Lung (tissue), 12 donors: Measurements from ENCODE around the gene MRPL52. TPM values are rescaled to one million over a fixed set of nuclear protein-coding genes. Genes with fewer than 3 reads are reported as not detected.
"Not testable (repeated sequence)": the region's sequence is repeated elsewhere in the genome, so short reads cannot be mapped to it uniquely, and the experiment has no call there.

ENCODE experiments used
- ATAC-seq: fragments of 200-7000 bp; cut with Tn5 transposase; one replicate; pipeline ENCODE4 v1.9.1; 2020; ENCODE audit warnings: moderate number of reproducible peaks; ENCODE audit not compliant: insufficient read depth, low FRiP score
- DNase-seq, 3 donors: peaks; one replicate each; pipeline ENCODE4 v3.0.0-alpha.2; 2013 to 2017
- H3K27ac ChIP-seq, 2 donors: one replicate each; pipeline ENCODE4 v1.5.1; 2013; ENCODE audit warnings: mild to moderate bottlenecking in 2 of 2, moderate library complexity in 2 of 2, control low read depth in 1 of 2, inconsistent platforms in 1 of 2, low read depth in 1 of 2, low read length in 1 of 2
- H3K27me3 ChIP-seq, 3 donors: one replicate each; pipeline ENCODE4 v1.5.1; 2013; ENCODE audit warnings: low read length in 2 of 3; ENCODE audit not compliant: control insufficient read depth in 3 of 3, insufficient read depth in 3 of 3
- H3K36me3 ChIP-seq, 4 donors: one replicate each; pipeline ENCODE4 v1.5.1; 2013; ENCODE audit warnings: low read length in 4 of 4, mild to moderate bottlenecking in 1 of 4, moderate library complexity in 1 of 4; ENCODE audit not compliant: control insufficient read depth in 4 of 4, insufficient read depth in 4 of 4
- H3K4me1 ChIP-seq, 5 donors: one replicate each; pipeline ENCODE4 v1.5.1; 2013; ENCODE audit warnings: low read length in 5 of 5, mild to moderate bottlenecking in 2 of 5, moderate library complexity in 1 of 5; ENCODE audit not compliant: control insufficient read depth in 5 of 5, insufficient read depth in 5 of 5
- H3K4me3 ChIP-seq: one replicate; pipeline ENCODE4 v1.5.1; 2013; ENCODE audit warnings: mild to moderate bottlenecking, control low read depth, moderate library complexity
- H3K9ac ChIP-seq, 2 donors: one replicate each; pipeline ENCODE4 v1.5.1; 2013; ENCODE audit warnings: low read length in 2 of 2, control low read depth in 1 of 2; ENCODE audit not compliant: insufficient read depth in 1 of 2
- H3K9me3 ChIP-seq, 4 donors: one replicate each; pipeline ENCODE4 v1.5.1; 2013; ENCODE audit warnings: low read length in 3 of 4, mild to moderate bottlenecking in 1 of 4, moderate library complexity in 1 of 4; ENCODE audit not compliant: control insufficient read depth in 4 of 4, insufficient read depth in 3 of 4
- WGBS, 2 donors: extraction: QIAGEN DNeasy Blood & Tissue Kit; methylation state at CpG; one replicate each; pipeline ENCODE4 v1.1.7; 2013; 5-methylcytosine and 5-hydroxymethylcytosine counted together
- polyA plus RNA-seq, 2 donors: library from polyadenylated mRNA; stranded (reverse); fragments of 200-250 nt; gene quantifications; one replicate each; pipeline ENCODE4 v1.2.1, GENCODE V29; 2013
- total RNA-seq, 2 donors: library from RNA; depleted of rRNA in 1 of 2; stranded (reverse); fragments of >200 nt in 1 of 2; gene quantifications; one replicate each; pipeline ENCODE4 v1.2.1, GENCODE V29; 2014 to 2021
- TF ChIP-seq, protein P1 (sequence below): IDR thresholded peaks from 2 replicates; pipeline ENCODE4 v1.5.1; 2012; ENCODE audit warnings: mild to moderate bottlenecking; ENCODE audit errors: control extremely low read depth, extremely low read depth
- donor health status: control.
- donor health status: control.
- donor health status: Bipolar disorder and iron deficiency.
- donor health status: healthy.
- donor health status: DM: yes; HTN: yes; CAD: no.

Gene MRPL52
- total and polyA plus RNA-seq, 4 donors = 27.5 to 239 (median 103) TPM

DNA sequence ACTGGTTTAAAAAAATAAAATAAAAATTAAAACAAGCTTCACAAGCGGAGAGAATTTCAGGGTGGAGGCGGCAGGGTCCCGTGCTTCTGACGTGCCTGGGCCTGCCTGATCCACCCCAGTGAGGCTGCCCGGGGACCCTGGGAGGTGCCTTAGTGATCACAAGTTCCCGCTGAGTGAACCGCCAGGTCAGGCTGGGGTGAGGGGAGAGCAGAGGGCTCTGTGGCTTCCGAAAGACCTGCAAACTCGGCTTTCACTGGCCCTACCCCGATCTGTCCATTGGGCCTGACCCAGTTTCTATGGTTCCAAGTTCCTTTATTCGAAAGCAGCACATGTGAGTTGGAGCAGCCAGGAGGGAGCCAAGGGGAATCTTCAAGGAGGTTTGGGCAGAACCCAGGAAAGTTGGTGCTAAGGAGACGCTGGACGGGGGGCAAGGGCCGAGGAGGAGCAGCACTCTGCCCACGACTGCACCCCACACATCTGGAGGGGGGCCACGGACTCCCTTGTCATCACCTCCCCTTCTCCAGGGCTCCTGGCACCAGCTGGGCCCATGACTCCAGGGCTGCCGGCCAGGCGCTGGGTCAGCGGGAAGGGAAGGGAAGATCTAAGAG is 19.6 kb downstream of the MRPL52 start:
- no peaks in the 10 kb centered on the region for H3K27me3 ChIP-seq
- peaks cover 0 to 27% (median 21%) of the 10 kb centered on the region in 4 donors for H3K36me3 ChIP-seq
- 71 to 81% methylated on average over 16 to 19 of the region's 19 CpGs for WGBS, 2 donors
- H3K4me1 ChIP-seq = peaks cover 5 to 68% (median 40%) of the 10 kb centered on the region in 5 donors
- H3K9ac ChIP-seq = no peak overlapping the region
- peak overlapping the region; percentile 51 to 79 for H3K27ac ChIP-seq
- TF ChIP-seq, protein P1, sequence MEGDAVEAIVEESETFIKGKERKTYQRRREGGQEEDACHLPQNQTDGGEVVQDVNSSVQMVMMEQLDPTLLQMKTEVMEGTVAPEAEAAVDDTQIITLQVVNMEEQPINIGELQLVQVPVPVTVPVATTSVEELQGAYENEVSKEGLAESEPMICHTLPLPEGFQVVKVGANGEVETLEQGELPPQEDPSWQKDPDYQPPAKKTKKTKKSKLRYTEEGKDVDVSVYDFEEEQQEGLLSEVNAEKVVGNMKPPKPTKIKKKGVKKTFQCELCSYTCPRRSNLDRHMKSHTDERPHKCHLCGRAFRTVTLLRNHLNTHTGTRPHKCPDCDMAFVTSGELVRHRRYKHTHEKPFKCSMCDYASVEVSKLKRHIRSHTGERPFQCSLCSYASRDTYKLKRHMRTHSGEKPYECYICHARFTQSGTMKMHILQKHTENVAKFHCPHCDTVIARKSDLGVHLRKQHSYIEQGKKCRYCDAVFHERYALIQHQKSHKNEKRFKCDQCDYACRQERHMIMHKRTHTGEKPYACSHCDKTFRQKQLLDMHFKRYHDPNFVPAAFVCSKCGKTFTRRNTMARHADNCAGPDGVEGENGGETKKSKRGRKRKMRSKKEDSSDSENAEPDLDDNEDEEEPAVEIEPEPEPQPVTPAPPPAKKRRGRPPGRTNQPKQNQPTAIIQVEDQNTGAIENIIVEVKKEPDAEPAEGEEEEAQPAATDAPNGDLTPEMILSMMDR = no peak
- no peak overlapping the region for H3K4me3 ChIP-seq
- DNase-seq = peak; percentile 67 to 79 (median 76)
- ATAC-seq = no peak
- no peaks in the 10 kb centered on the region for H3K9me3 ChIP-seq

DNA sequence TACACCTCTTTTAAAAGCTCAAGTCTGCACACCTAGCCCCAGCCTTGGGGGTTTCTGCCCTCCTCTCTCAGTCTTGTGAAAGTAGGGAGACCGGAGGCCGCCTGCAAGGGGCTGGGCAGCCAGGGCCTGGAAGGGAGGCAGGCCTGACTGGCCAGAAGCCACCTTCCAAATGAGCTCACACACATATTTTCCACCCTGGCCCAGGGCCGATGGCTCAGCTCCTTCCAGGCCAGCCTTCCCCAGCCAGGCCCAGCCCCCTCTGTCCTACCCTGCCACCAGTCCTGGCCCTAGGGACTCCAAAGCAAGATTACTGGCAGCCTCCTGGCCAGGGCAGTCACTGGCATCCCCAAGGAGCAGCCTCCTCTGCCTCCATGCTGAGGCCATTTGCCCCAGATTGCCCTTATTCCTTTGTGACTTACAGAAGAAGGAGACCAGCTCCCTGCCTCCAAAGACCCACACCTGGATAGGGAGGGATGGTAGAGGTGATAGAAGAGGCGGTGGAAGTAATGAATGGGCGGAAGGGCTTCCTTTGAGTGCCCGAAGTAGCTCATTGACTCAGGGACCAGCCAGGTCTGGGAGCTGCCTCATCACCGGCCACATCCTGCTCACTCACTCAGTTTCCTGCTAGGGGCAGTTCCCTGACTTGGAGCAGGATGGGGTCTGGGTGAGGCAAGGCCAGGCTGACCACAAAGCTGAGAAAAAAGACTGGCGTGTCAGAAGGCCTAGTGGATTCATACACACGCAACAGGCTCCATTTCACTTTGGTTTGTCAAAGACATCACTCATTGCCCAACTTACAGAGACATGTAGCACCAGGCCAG is 21.5 kb downstream of the MRPL52 start:
- peak overlapping the region; percentile 69 to 83 for H3K27ac ChIP-seq
- peak; percentile 49 for ATAC-seq
- peak overlapping the region in 1 of 2 donors; percentile 33 for H3K9ac ChIP-seq
- DNase-seq = peak; percentile 93 to 97 (median 96)
- no peaks in the 10 kb centered on the region for H3K27me3 ChIP-seq
- no peak overlapping the region for H3K4me3 ChIP-seq
- H3K4me1 ChIP-seq = peaks cover 5 to 62% (median 33%) of the 10 kb centered on the region in 5 donors
- H3K9me3 ChIP-seq = no peaks in the 10 kb centered on the region
- peaks cover 0 to 9% (median 6%) of the 10 kb centered on the region in 4 donors for H3K36me3 ChIP-seq
- WGBS, 2 donors = 50% methylated on average over 9 of the region's 9 CpGs
- TF ChIP-seq, protein P1 = no peak

DNA sequence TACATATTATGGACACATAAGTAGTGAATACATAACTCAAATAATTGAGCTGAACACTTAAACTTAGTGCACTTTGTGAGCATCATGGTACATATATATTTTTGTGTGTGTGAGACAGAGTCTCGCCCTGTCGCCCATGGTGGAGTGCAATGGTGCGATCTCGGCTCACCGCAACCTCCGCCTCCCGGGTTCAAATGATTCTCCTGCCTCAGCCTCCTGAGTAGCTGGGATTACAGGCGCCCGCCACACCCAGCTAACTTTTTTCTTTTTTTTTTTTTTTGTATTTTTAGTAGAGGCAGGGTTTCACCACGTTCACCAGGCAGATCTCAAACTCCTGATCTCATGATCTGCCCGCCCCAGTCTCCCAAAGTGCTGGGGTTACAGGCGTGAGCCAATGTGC is 22.5 kb downstream of the MRPL52 start:
- H3K9me3 ChIP-seq, DNase-seq, H3K4me3 ChIP-seq, H3K9ac ChIP-seq, H3K27ac ChIP-seq, H3K27me3 ChIP-seq, H3K36me3 ChIP-seq, ATAC-seq: not testable (repeated sequence)
- 73 to 81% methylated on average over 10 to 12 of the region's 12 CpGs for WGBS, 2 donors
- peaks cover 5 to 53% (median 28%) of the 10 kb centered on the region in 5 donors for H3K4me1 ChIP-seq

DNA sequence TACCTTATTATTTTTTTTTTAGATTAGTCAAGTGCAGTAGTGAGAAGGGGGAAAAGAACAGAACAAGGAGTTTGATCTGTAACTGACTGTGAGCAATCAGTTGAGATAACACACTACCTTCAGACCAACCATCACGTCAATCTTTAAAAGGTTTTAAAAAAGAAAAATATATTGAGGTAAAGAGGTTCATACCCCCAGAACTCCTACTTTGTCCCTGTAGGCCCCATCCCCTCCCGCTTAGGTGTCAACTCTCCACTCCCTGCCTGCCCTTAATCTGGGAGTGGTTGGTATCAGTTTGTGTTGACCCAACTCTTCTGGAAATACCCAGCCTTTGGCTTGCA is 22.9 kb downstream of the MRPL52 start:
- no peaks in the 10 kb centered on the region for H3K36me3 ChIP-seq
- H3K4me1 ChIP-seq = peaks cover 5 to 52% (median 28%) of the 10 kb centered on the region in 5 donors
- ATAC-seq (no peak), DNase-seq (no peak)
- H3K9me3 ChIP-seq = peaks cover 0 to 3% (median 0%) of the 10 kb centered on the region in 4 donors
- H3K9ac ChIP-seq = peak overlapping the region in 1 of 2 donors; percentile 62
- H3K27me3 ChIP-seq = no peaks in the 10 kb centered on the region
- no peak overlapping the region for H3K4me3 ChIP-seq
- TF ChIP-seq, protein P1 = no peak
- WGBS, 2 donors = 68 to 89% methylated on average over 2 of the region's 2 CpGs
- no peak overlapping the region for H3K27ac ChIP-seq
